Measurements from ENCODE around the gene HIRA.

Gene HIRA

GRCh38 chr22:19422440-19423301 lies 8.9 kb downstream of the HIRA start:
- no peak overlapping the region for H2AFZ ChIP-seq (ENCODE audit: low read length)
- H3K36me3 ChIP-seq (replicated peaks; ENCODE audit: insufficient read depth, low read length), result peaks cover 7% of the 10 kb centered on the region; the same call in 1 of the 2 replicates
- peaks cover 75% of the 10 kb centered on the region for H3K4me1 ChIP-seq (ENCODE audit: low read length)
- peaks cover 21% of the 10 kb centered on the region; the same call in 1 of the 2 replicates for H4K20me1 ChIP-seq (ENCODE audit: insufficient read depth, low read length)
- no peak overlapping the region for H3K4me3 ChIP-seq (ENCODE audit: low read length)
- H3K9me3 ChIP-seq (replicated peaks; ENCODE audit: insufficient read depth, low read length), result no peaks in the 10 kb centered on the region
- H3K9ac ChIP-seq (ENCODE audit: low read length), result no peak overlapping the region
- H3F3A ChIP-seq (ENCODE audit: insufficient read depth, low read length), result peaks cover 52% of the 10 kb centered on the region
- H3K79me2 ChIP-seq (ENCODE audit: low read length), result peaks cover 94% of the 10 kb centered on the region
- H3K9me2 ChIP-seq (replicated peaks; ENCODE audit: insufficient read depth, low read length), result no peaks in the 10 kb centered on the region
- 0 out of 2 replicates have a peak overlapping the region, but pooled peaks have one; percentile 2 for H3K4me2 ChIP-seq (ENCODE audit: low read depth, low read length)
- DNase-seq, result no peak
- no peaks in the 10 kb centered on the region for H3K27me3 ChIP-seq (replicated peaks; ENCODE audit: insufficient read depth, low read length)
- TF ChIP-seq EZH2phosphoT487 (IDR thresholded peaks at IDR 0.05; ENCODE audit: low read length) (no peak), CTCF (IDR thresholded peaks at IDR 0.05; ENCODE audit: low read length) (no peak), EZH2 (optimal IDR thresholded peaks at IDR 0.05; ENCODE audit: low read depth, low read length) (no peak)
- H3K27ac ChIP-seq (ENCODE audit: low read length), result peak overlapping the region; percentile 57; the same call in 1 of the 2 replicates

- peak overlapping the region; percentile 51 for H3K9ac ChIP-seq (ENCODE audit: low read length)
- H4K20me1 ChIP-seq (ENCODE audit: insufficient read depth, low read length), result 0 out of 2 replicates have a peak, but pooled peaks cover 16% of the 10 kb centered on the region
These were observed 11.2 kb downstream of the HIRA start for GRCh38 chr22:19420321-19420720.

GRCh38 chr22:19419464-19420178 lies 11.9 kb downstream of the HIRA start:
- H3K4me1 ChIP-seq (ENCODE audit: low read length), result peaks cover 63% of the 10 kb centered on the region
- H3F3A ChIP-seq (ENCODE audit: insufficient read depth, low read length), result peaks cover 51% of the 10 kb centered on the region
- no peak overlapping the region for H2AFZ ChIP-seq (ENCODE audit: low read length)
- H3K36me3 ChIP-seq (replicated peaks; ENCODE audit: insufficient read depth, low read length), result no peaks in the 10 kb centered on the region; the same call in 1 of the 2 replicates
- H3K27me3 ChIP-seq (replicated peaks; ENCODE audit: insufficient read depth, low read length), result no peaks in the 10 kb centered on the region
- peak overlapping the region; percentile 75 for H3K4me2 ChIP-seq (ENCODE audit: low read depth, low read length)
- no peaks in the 10 kb centered on the region for H3K9me2 ChIP-seq (replicated peaks; ENCODE audit: insufficient read depth, low read length)
- H3K9me3 ChIP-seq (replicated peaks; ENCODE audit: insufficient read depth, low read length), result no peaks in the 10 kb centered on the region
- DNase-seq, result peak; percentile 95
- H3K27ac ChIP-seq (ENCODE audit: low read length), result peak overlapping the region; percentile 97
- H3K79me2 ChIP-seq (ENCODE audit: low read length), result peaks cover 94% of the 10 kb centered on the region
- H3K9ac ChIP-seq (ENCODE audit: low read length), result peak overlapping the region; percentile 77
- no peak for TF ChIP-seq EZH2 (optimal IDR thresholded peaks at IDR 0.05; ENCODE audit: low read depth, low read length)
- TF ChIP-seq EZH2phosphoT487 (IDR thresholded peaks at IDR 0.05; ENCODE audit: low read length), result no peak
- no peak for TF ChIP-seq CTCF (IDR thresholded peaks at IDR 0.05; ENCODE audit: low read length)
- no peak overlapping the region for H3K4me3 ChIP-seq (ENCODE audit: low read length)
- H4K20me1 ChIP-seq (ENCODE audit: insufficient read depth, low read length), result 0 out of 2 replicates have a peak, but pooled peaks cover 11% of the 10 kb centered on the region

More at GRCh38 chr22:19420321-19420720, 11.2 kb downstream of the HIRA start:
- Histone ChIP-seq H3K4me1 (ENCODE audit: low read length) (peaks cover 70% of the 10 kb centered on the region), H3K9me3 (replicated peaks; ENCODE audit: insufficient read depth, low read length) (no peaks in the 10 kb centered on the region), H3F3A (ENCODE audit: insufficient read depth, low read length) (peaks cover 52% of the 10 kb centered on the region), H3K9me2 (replicated peaks; ENCODE audit: insufficient read depth, low read length) (no peaks in the 10 kb centered on the region), H3K4me2 (ENCODE audit: low read depth, low read length) (peak overlapping the region; percentile 66; the same call in 1 of the 2 replicates), H3K27me3 (replicated peaks; ENCODE audit: insufficient read depth, low read length) (no peaks in the 10 kb centered on the region), H3K4me3 (ENCODE audit: low read length) (no peak overlapping the region), H3K27ac (ENCODE audit: low read length) (peak overlapping the region; percentile 97), H3K36me3 (replicated peaks; ENCODE audit: insufficient read depth, low read length) (peaks cover 2% of the 10 kb centered on the region; the same call in 1 of the 2 replicates), H2AFZ (ENCODE audit: low read length) (no peak overlapping the region), H3K79me2 (ENCODE audit: low read length) (peaks cover 94% of the 10 kb centered on the region)
- no peak for DNase-seq
- TF ChIP-seq CTCF (IDR thresholded peaks at IDR 0.05; ENCODE audit: low read length) (no peak), EZH2phosphoT487 (IDR thresholded peaks at IDR 0.05; ENCODE audit: low read length) (no peak), EZH2 (optimal IDR thresholded peaks at IDR 0.05; ENCODE audit: low read depth, low read length) (no peak)
